Activated CD4-positive, alpha-beta T cell treated with anti-CD3 and anti-CD28 coated beads, Interleukin-2, amount 10 ng/mL, durations not matched to agents 7 days and 5 days (primary cell): ENCODE data around the gene ZNF485. TPM values are rescaled to one million over a fixed set of nuclear protein-coding genes. Genes with fewer than 3 reads are reported as not detected.

Source experiments
- CTCF ChIA-PET: fragments of 350-600 bp; sonication (Branson Sonifier 250); formaldehyde crosslinking; loops from one replicate; lab custom pipeline; 2021; ENCODE audit warnings: antibody characterized with exemption; lab: Charles Lee
- POLR2A ChIA-PET: fragments of 350-600 bp; sonication (Branson Sonifier 250); formaldehyde crosslinking; loops from one replicate; lab custom pipeline; 2021; ENCODE audit warnings: antibody characterized with exemption; lab: Charles Lee
- DNase-seq: peaks from one replicate; pipeline ENCODE4 v3.0.0-alpha.2; 2020
- H3K27ac Mint-ChIP-seq: one replicate; pipeline ENCODE4 v1.8.0; 2021; ENCODE audit warnings: mild to moderate bottlenecking, moderate library complexity, mixed read lengths
- H3K27me3 Mint-ChIP-seq: one replicate; pipeline ENCODE4 v1.8.0; 2021; ENCODE audit warnings: mixed read lengths
- H3K36me3 Mint-ChIP-seq: one replicate; pipeline ENCODE4 v1.8.0; 2021; ENCODE audit warnings: low read depth, mixed read lengths
- H3K4me1 Mint-ChIP-seq: one replicate; pipeline ENCODE4 v1.8.0; 2021; ENCODE audit warnings: mixed read lengths
- H3K4me3 Mint-ChIP-seq: one replicate; pipeline ENCODE4 v1.8.0; 2021; ENCODE audit warnings: mild to moderate bottlenecking, moderate library complexity, mixed read lengths
- H3K9me3 Mint-ChIP-seq: one replicate; pipeline ENCODE4 v1.8.0; 2021; ENCODE audit warnings: mixed read lengths
- total RNA-seq, 2 experiments: library from RNA; stranded (reverse); gene quantifications; one replicate each; pipeline ENCODE4 v1.2.3, GENCODE V29; 2021

ZNF485 gene
- 1 to 10 TPM; 3.4 to 4.2 TPM for total RNA-seq

GRCh38 chr10:43606323-43607198, at the start of gene ZNF485:
ZNF485 (plus strand) TSS chr10:43606438; CDS start chr10:43607051, 613 bp downstream.
- H3K4me3 Mint-ChIP-seq = peak within 1 kb of the TSS; percentile 80
- CTCF ChIA-PET = no interaction called here
- H3K4me1 Mint-ChIP-seq = peaks cover 25% of the 10 kb centered on the region
- peak; percentile 62 for DNase-seq
- peaks cover 4% of the 10 kb centered on the region for H3K27me3 Mint-ChIP-seq
- POLR2A ChIA-PET = interaction anchor here (0.6 kb wide), 1 partner anchor 118 kb away, joined by 4 read pairs; no protein-coding TSS in a partner anchor
- peaks cover 39% of the 10 kb centered on the region for H3K36me3 Mint-ChIP-seq
- H3K9me3 Mint-ChIP-seq = peaks cover 21% of the 10 kb centered on the region
- peak within 1 kb of the TSS; percentile 85 for H3K27ac Mint-ChIP-seq

DNA sequence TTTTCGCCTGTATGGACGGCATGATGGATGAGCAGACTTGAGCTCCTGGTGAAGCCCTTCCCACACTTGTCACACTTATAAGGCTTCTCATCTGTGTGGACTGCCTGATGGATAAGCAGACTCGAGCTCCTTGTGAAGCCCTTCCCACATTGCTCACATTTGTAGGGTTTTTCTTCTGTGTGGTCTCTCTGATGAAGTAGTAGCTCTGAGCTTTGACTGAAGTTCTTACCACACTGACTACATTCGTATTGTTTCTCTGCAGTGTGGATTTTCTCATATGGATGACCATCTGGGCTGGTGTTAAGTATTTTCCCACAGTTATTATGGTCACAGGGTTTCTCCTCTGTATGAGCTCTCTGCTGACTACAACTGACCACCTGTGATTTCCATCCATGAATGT, 49.0 kb upstream of the ZNF485 start:
- Mint-ChIP-seq H3K36me3 (peaks cover 6% of the 10 kb centered on the region), H3K9me3 (peaks cover 49% of the 10 kb centered on the region), H3K4me1 (no peaks in the 10 kb centered on the region), H3K27me3 (no peaks in the 10 kb centered on the region), H3K4me3 (no peak overlapping the region), H3K27ac (no peak overlapping the region)
- no peak for DNase-seq
- ChIA-PET POLR2A (no interaction called here), CTCF (interaction anchor here (0.6 kb wide), 1 partner anchor 922 kb away, joined by 3 read pairs; no protein-coding TSS in a partner anchor)

DNA sequence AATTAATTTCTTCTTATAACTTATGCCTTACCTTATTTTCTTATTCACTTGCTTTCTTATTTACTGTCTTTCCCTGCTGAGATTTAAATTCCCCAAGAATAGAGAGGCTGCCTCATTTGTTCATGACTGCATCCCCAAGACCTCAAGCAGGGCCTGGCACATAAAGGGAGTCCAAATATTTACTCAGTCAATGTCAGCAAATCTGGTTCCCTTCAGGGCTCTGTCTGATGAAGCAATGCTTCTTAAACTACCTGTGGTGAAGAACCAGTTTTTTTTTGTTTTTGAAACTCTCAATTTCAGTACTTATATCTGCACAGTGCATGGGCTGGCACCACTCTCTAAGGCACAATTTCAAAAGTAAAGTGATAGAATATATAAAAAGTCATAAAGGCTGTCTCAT, 36.6 kb upstream of the ZNF485 start:
- Mint-ChIP-seq H3K4me1 (peaks cover 27% of the 10 kb centered on the region), H3K36me3 (peaks cover 5% of the 10 kb centered on the region), H3K9me3 (peaks cover 19% of the 10 kb centered on the region), H3K4me3 (no peak overlapping the region), H3K27ac (no peak overlapping the region), H3K27me3 (no peaks in the 10 kb centered on the region)
- ChIA-PET POLR2A (no interaction called here), CTCF (no interaction called here)
- no peak for DNase-seq

DNA sequence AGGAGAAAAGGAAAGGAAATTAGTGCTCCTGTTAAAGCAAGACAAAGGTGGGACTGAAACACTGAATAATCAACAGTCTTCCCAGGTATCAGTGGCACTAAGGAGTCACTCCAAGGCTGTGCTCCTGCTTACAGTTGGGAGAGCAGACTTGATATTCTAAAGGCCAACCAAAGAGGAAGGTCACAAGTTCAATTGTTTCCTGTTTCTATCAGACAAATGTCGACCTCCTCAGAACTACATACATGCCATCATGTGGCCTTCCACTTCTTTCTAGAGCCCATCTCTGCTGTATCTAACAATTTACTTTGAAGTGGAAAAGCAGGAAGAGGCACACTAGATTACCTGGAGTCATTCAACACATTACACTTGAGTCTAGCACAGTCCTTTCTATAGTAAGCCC, 35.3 kb upstream of the ZNF485 start:
- CTCF ChIA-PET = no interaction called here
- H3K4me3 Mint-ChIP-seq = no peak overlapping the region
- peaks cover 18% of the 10 kb centered on the region for H3K36me3 Mint-ChIP-seq
- no peak overlapping the region for H3K27ac Mint-ChIP-seq
- H3K27me3 Mint-ChIP-seq = no peaks in the 10 kb centered on the region
- H3K4me1 Mint-ChIP-seq = peaks cover 40% of the 10 kb centered on the region
- DNase-seq = no peak
- peaks cover 32% of the 10 kb centered on the region for H3K9me3 Mint-ChIP-seq
- POLR2A ChIA-PET = no interaction called here

GRCh38 chr10:43573250-43574000, 32.8 kb upstream of the ZNF485 start:
- POLR2A ChIA-PET = no interaction called here
- peak overlapping the region; percentile 18 for H3K4me3 Mint-ChIP-seq
- H3K27ac Mint-ChIP-seq = no peak overlapping the region

DNA sequence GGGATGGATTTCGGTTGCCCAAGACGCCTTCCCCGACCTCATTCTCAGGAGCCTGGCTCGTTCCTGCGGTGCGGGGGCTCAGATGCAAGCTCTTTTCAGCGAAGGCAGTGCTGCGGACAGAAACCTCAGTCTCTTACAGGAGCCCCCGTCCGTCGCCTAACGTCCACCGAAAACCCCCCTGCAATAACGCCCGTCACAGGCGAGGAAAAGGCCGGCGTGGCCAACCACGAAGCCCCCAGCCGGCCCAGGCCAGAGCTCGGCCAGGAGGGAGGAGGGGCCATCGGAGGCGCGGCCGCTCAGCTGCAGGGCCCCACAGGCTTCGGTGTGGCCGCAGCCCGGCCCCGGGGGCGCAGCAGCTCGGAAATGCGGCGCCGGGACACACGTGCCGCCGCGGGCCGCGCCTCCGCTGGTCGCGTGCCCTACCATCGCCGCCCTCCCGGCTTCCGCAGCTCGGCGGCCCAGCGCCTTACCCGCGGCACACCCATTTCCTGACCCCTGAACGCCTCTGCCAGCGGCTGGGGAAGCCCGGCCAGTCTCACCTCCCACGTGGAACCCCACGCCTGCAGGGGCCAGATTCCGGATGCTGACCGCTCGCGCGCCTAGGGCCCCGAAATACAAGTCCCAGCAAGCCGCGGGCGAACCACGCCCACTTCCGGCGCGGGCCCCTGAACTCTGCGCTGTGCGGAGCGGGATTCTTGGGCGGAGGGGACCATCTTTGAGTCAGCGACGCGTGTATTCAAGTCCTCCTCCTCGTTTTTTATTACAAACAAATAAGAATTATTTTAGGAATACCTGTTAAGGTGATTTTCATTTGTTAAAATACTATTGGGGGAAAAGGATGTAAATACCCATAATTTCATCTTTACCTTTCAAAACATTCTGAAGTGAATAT, 32.0 kb upstream of the ZNF485 start, which contains the start of gene ZNF239:
Gene ZNF239 (minus strand): TSS at position 616 of the 892 bp plus-strand sequence. CDS start 16,537 bp downstream, outside the sequence.
- Mint-ChIP-seq H3K9me3 (peaks cover 43% of the 10 kb centered on the region), H3K4me1 (peaks cover 48% of the 10 kb centered on the region), H3K4me3 (peak within 1 kb of the TSS; percentile 69), H3K36me3 (peaks cover 24% of the 10 kb centered on the region), H3K27me3 (no peaks in the 10 kb centered on the region), H3K27ac (peak within 1 kb of the TSS; percentile 87)
- CTCF ChIA-PET = interaction anchor here (1.0 kb wide), 1 partner anchor 11 kb away, joined by 3 read pairs; no protein-coding TSS in a partner anchor
- DNase-seq = peak; percentile 67
- POLR2A ChIA-PET = no interaction called here

More at GRCh38 chr10:43573250-43574000, 32.8 kb upstream of the ZNF485 start:
- CTCF ChIA-PET = interaction anchor here (0.8 to 1.0 kb wide), 2 partner anchors 11 to 21 kb away, joined by 3 read pairs; no protein-coding TSS in a partner anchor
- H3K36me3 Mint-ChIP-seq = peaks cover 24% of the 10 kb centered on the region
- no peaks in the 10 kb centered on the region for H3K27me3 Mint-ChIP-seq
- peaks cover 48% of the 10 kb centered on the region for H3K4me1 Mint-ChIP-seq
- no peak for DNase-seq
- H3K9me3 Mint-ChIP-seq = peaks cover 43% of the 10 kb centered on the region

- H3K27ac Mint-ChIP-seq = peak overlapping the region; percentile 75
- H3K4me1 Mint-ChIP-seq = peaks cover 48% of the 10 kb centered on the region
- ChIA-PET POLR2A (no interaction called here), CTCF (no interaction called here)
- peaks cover 26% of the 10 kb centered on the region for H3K36me3 Mint-ChIP-seq
- no peak for DNase-seq
- peak overlapping the region; percentile 69 for H3K4me3 Mint-ChIP-seq
- peaks cover 4% of the 10 kb centered on the region for H3K27me3 Mint-ChIP-seq
- H3K9me3 Mint-ChIP-seq = peaks cover 44% of the 10 kb centered on the region
These were observed 31.3 kb upstream of the ZNF485 start for GRCh38 chr10:43574906-43575305.

DNA sequence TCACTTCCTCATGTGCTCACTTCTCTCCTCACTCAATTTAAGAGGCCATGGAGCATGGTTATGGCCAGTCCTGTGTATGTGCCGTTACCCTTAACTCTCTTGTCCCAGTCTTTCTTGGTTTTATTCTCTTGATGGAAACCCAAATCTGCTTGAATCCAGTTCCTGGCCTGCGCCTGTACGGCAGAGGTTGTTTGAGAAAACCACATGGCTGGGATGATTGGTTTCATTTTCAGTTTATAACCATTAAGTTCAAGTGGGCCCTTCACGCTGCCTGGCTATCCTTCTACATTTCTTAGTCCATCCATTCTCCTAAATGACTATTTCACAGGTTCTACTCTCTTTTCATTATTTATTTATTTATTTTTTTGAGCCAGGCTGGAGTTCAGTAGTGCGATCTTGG, 30.2 kb upstream of the ZNF485 start:
- Mint-ChIP-seq H3K4me1 (peaks cover 40% of the 10 kb centered on the region), H3K36me3 (peaks cover 22% of the 10 kb centered on the region), H3K27ac (peak overlapping the region; percentile 67), H3K27me3 (peaks cover 12% of the 10 kb centered on the region), H3K4me3 (peak overlapping the region; percentile 30), H3K9me3 (peaks cover 42% of the 10 kb centered on the region)
- POLR2A ChIA-PET = no interaction called here
- CTCF ChIA-PET = interaction anchor here (0.6 kb wide), 1 partner anchor 57 kb away, joined by 3 read pairs; no protein-coding TSS in a partner anchor
- no peak for DNase-seq

DNA sequence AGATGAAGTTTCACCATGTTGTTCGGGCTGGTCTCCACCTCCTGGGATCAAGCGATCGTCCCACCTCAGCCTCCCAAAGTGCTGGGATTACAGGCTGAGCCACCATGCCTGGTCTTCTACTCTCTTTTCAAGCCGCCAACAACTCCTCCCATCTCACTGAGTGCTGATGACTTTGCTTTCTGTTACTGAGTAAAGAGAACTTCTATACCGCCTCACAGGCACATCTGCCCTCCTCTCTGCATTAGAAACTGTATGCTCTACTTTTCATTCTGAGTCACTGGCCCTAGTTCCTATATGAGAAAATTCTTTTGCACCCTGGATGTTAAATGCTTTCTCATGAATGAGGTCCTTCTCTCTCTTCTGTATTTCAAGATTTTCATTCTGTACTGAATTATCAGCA, 29.7 kb upstream of the ZNF485 start:
- Mint-ChIP-seq H3K4me3 (no peak overlapping the region), H3K36me3 (peaks cover 24% of the 10 kb centered on the region), H3K4me1 (peaks cover 35% of the 10 kb centered on the region), H3K27ac (peak overlapping the region; percentile 57), H3K9me3 (peaks cover 41% of the 10 kb centered on the region), H3K27me3 (peaks cover 14% of the 10 kb centered on the region)
- ChIA-PET POLR2A (no interaction called here), CTCF (interaction anchor here (0.6 kb wide), 1 partner anchor 56 kb away, joined by 3 read pairs; no protein-coding TSS in a partner anchor)
- no peak for DNase-seq

- Mint-ChIP-seq H3K36me3 (peaks cover 4% of the 10 kb centered on the region), H3K4me1 (no peaks in the 10 kb centered on the region), H3K4me3 (no peak overlapping the region), H3K27me3 (peaks cover 14% of the 10 kb centered on the region), H3K9me3 (peaks cover 8% of the 10 kb centered on the region), H3K27ac (no peak overlapping the region)
- no peak for DNase-seq
- ChIA-PET CTCF (no interaction called here), POLR2A (no interaction called here)
These were observed 22.2 kb upstream of the ZNF485 start for GRCh38 chr10:43584051-43584450.

DNA sequence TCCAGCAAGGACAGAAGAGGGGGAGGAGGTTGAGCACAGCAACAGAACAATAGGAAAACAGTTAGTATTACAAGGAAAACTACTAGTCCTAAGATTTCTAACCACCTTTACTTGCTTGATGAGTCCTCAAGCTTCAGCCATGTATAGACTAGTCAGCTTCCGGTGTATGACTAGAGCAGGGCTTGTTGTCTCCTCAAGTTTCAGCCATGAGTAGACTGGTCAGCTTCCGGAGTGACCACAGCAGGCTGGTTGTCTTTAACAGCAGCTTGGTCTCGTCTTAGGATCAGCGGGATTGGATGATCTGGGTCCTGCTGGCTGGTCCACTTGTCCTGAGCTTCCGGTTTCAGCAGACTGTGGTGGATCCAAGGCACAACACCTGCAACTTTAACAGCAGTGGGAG, 21.2 kb upstream of the ZNF485 start:
- Mint-ChIP-seq H3K4me1 (no peaks in the 10 kb centered on the region), H3K27ac (no peak overlapping the region), H3K9me3 (peaks cover 6% of the 10 kb centered on the region), H3K4me3 (no peak overlapping the region), H3K27me3 (peaks cover 13% of the 10 kb centered on the region), H3K36me3 (peaks cover 2% of the 10 kb centered on the region)
- ChIA-PET POLR2A (no interaction called here), CTCF (no interaction called here)
- DNase-seq = no peak
